ENCODE results near the gene MUC20. TPM values are rescaled to one million over a fixed set of nuclear protein-coding genes. Genes with fewer than 3 reads are reported as not detected.

MUC20 gene
- total RNA-seq, 1 experiment from 2014 or later = not detected

DNA sequence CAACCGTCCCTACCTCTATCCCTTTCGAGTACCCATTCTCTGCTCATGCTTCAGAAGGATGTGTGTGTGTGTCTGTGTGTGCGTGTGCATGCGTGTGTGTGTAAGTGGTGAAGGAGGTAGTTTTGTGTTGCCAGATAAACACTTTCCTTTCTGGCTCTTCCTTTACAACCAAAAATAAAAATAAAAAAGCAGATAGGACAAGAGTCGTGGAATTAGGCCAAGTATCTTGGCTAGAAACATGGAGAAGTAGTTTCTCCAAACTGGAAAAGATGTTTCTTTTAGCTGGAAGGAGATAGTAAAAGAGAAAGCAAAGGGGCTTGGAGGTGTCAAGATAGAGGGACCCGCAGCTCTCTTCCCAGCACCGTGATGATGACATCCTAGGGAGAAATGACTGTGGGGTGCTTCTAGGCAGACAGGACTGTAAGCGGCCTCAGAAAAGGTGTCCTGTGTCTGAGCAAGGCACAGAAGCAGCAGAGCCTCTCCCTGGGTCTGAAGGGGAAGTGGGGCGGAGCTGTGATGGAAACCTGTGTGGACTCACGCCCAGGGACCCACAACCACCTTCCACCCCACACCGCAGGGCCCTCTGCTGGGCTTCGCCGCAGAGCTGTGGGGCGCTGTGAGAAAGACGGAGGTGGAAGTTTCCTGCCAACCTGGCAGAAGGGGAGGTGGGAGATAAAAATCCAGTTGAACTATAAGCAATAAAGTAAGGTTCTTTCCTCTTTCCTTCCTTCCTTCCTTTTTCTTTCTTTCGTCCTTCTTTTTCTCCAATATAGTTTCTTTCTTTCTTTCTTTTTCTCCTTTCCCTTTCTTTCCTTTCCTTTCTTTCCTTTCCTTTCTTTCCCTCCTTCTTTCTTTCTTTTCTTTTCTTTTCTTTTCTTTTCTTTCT lies 35.3 kb downstream of the MUC20 start:
- H3K9me3 ChIP-seq (ENCODE audit: control insufficient read depth, insufficient read depth, low read depth, low read length) = no peaks in the 10 kb centered on the region
- no peaks in the 10 kb centered on the region; the same call in 1 of the 2 replicates for H3K4me1 ChIP-seq (ENCODE audit: control insufficient read depth, insufficient read depth, low read length)
- in situ Hi-C loops (cut with HindIII; ENCODE audit: low pct_unique_long_range_greater_than_20kb, low sequenced_read_pairs) = no loop called here
- H3K27me3 ChIP-seq (ENCODE audit: control insufficient read depth, insufficient read depth, low read length) = 0 out of 2 replicates have a peak, but pooled peaks cover 2% of the 10 kb centered on the region
- no peaks in the 10 kb centered on the region for H3K36me3 ChIP-seq (ENCODE audit: control insufficient read depth, insufficient read depth, low read length)
- no peak overlapping the region for H3K27ac ChIP-seq (ENCODE audit: low read length)
- no TSS peak for BruUV-seq (replicated peaks)
- no peak for DNase-seq (ENCODE audit: low read depth, low spot score)
- CTCF ChIA-PET = interaction anchor here (0.6 kb wide), 1 partner anchor 77 kb away, joined by 3 read pairs; no protein-coding TSS in a partner anchor
- POLR2A ChIA-PET = no interaction called here
- H3K4me3 ChIP-seq (ENCODE audit: low read depth in 2 of 2, low read length in 2 of 2) = no peak overlapping the region
- no peak for ATAC-seq
- intact Hi-C loops (cut with micrococcal nuclease; ENCODE audit: unreplicated experiment) = no loop called here
- TF ChIP-seq POLR2AphosphoS5 (IDR thresholded peaks at IDR 0.05; ENCODE audit: low read depth, low read length) (no peak), SIN3A (IDR thresholded peaks at IDR 0.05; ENCODE audit: borderline replicate concordance, insufficient read depth, low read depth, low read length) (no peak), TCF7L2 (IDR thresholded peaks at IDR 0.05; ENCODE audit: low read depth, low read length) (no peak)
- TF ChIP-seq, protein P1, sequence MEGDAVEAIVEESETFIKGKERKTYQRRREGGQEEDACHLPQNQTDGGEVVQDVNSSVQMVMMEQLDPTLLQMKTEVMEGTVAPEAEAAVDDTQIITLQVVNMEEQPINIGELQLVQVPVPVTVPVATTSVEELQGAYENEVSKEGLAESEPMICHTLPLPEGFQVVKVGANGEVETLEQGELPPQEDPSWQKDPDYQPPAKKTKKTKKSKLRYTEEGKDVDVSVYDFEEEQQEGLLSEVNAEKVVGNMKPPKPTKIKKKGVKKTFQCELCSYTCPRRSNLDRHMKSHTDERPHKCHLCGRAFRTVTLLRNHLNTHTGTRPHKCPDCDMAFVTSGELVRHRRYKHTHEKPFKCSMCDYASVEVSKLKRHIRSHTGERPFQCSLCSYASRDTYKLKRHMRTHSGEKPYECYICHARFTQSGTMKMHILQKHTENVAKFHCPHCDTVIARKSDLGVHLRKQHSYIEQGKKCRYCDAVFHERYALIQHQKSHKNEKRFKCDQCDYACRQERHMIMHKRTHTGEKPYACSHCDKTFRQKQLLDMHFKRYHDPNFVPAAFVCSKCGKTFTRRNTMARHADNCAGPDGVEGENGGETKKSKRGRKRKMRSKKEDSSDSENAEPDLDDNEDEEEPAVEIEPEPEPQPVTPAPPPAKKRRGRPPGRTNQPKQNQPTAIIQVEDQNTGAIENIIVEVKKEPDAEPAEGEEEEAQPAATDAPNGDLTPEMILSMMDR (IDR thresholded peaks at IDR 0.05) = no peak
- TF ChIP-seq, protein P2, sequence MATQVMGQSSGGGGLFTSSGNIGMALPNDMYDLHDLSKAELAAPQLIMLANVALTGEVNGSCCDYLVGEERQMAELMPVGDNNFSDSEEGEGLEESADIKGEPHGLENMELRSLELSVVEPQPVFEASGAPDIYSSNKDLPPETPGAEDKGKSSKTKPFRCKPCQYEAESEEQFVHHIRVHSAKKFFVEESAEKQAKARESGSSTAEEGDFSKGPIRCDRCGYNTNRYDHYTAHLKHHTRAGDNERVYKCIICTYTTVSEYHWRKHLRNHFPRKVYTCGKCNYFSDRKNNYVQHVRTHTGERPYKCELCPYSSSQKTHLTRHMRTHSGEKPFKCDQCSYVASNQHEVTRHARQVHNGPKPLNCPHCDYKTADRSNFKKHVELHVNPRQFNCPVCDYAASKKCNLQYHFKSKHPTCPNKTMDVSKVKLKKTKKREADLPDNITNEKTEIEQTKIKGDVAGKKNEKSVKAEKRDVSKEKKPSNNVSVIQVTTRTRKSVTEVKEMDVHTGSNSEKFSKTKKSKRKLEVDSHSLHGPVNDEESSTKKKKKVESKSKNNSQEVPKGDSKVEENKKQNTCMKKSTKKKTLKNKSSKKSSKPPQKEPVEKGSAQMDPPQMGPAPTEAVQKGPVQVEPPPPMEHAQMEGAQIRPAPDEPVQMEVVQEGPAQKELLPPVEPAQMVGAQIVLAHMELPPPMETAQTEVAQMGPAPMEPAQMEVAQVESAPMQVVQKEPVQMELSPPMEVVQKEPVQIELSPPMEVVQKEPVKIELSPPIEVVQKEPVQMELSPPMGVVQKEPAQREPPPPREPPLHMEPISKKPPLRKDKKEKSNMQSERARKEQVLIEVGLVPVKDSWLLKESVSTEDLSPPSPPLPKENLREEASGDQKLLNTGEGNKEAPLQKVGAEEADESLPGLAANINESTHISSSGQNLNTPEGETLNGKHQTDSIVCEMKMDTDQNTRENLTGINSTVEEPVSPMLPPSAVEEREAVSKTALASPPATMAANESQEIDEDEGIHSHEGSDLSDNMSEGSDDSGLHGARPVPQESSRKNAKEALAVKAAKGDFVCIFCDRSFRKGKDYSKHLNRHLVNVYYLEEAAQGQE (IDR thresholded peaks at IDR 0.05; ENCODE audit: insufficient read depth in 1 of 2, low read depth in 2 of 2, low read length in 1 of 2) = no peak

DNA sequence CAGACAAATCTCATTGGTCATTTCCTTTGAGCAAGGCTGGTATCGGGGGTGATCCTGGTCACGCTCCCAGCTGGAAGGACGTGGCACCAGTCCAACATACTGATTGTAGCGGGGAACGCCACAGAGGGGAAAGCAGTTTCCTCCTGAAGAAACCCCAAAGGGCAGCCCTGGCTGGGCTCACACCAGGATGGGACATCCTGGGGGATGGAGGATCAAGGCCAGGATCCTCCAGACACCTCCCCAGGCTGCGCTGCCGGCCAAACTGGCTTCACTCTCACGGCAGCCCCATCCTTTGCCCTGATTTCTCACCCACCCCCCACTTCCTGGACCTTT lies 36.6 kb downstream of the MUC20 start:
- in situ Hi-C loops (cut with HindIII; ENCODE audit: low pct_unique_long_range_greater_than_20kb, low sequenced_read_pairs) = no loop called here
- ChIA-PET POLR2A (no interaction called here), CTCF (interaction anchor here (0.6 kb wide), 1 partner anchor 22 kb away, joined by 5 read pairs; no protein-coding TSS in a partner anchor)
- no peak overlapping the region for H3K4me3 ChIP-seq (ENCODE audit: low read depth in 2 of 2, low read length in 2 of 2)
- no peaks in the 10 kb centered on the region for H3K9me3 ChIP-seq (ENCODE audit: control insufficient read depth, insufficient read depth, low read depth, low read length)
- DNase-seq (ENCODE audit: low read depth, low spot score) (no peak), ATAC-seq (no peak)
- BruUV-seq (replicated peaks) = no TSS peak
- H3K27me3 ChIP-seq (ENCODE audit: control insufficient read depth, insufficient read depth, low read length) = 0 out of 2 replicates have a peak, but pooled peaks cover 2% of the 10 kb centered on the region
- no peak overlapping the region for H3K27ac ChIP-seq (ENCODE audit: low read length)
- TF ChIP-seq, protein P2 (IDR thresholded peaks at IDR 0.05; ENCODE audit: insufficient read depth in 1 of 2, low read depth in 2 of 2, low read length in 1 of 2) = no peak
- no peak for TF ChIP-seq TCF7L2 (IDR thresholded peaks at IDR 0.05; ENCODE audit: low read depth, low read length)
- TF ChIP-seq POLR2AphosphoS5 (IDR thresholded peaks at IDR 0.05; ENCODE audit: low read depth, low read length) = no peak
- no peak for TF ChIP-seq SIN3A (IDR thresholded peaks at IDR 0.05; ENCODE audit: borderline replicate concordance, insufficient read depth, low read depth, low read length)
- no peaks in the 10 kb centered on the region; the same call in 1 of the 2 replicates for H3K4me1 ChIP-seq (ENCODE audit: control insufficient read depth, insufficient read depth, low read length)
- intact Hi-C loops (cut with micrococcal nuclease; ENCODE audit: unreplicated experiment) = no loop called here
- H3K36me3 ChIP-seq (ENCODE audit: control insufficient read depth, insufficient read depth, low read length) = no peaks in the 10 kb centered on the region
